ENCODE results near the gene KCP. TPM values are rescaled to one million over a fixed set of nuclear protein-coding genes. Genes with fewer than 3 reads are reported as not detected.

The KCP gene
- total RNA-seq, 2 experiments from 2014 or later, result 0.11 TPM; not detected in 1

DNA sequence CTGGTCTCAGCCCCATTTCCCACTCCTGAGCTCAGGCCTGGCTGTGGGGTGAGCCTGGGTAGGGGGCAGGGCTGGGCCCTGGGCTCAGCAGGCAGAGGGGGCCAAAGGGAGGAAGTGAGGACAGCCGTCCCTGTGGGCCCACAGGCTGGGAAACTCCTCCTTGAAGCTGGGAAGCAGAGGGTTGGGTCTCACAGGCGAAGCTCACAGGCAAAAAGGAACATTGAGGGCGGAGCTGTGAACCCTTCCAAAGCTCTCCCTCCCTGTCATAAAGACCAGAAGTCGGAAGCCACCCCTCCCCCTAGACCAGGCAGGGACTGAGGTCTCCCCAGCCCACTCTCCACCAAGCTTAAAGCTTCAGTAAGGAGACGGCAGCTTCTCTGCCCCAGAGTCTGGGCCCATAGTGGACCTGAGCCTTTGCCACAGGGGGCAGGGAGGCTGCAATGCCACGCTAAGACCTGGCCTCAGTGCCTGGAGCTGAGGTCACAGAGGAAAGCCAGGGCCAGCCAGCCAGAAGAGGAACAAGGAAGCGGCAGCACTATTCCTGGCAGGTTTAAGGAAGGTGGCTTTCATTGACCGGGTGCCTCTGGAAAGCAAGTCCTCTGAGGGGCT lies 1.0 kb upstream of the KCP start:
- Histone ChIP-seq H3K27me3 (ENCODE audit: control insufficient read depth in 1 of 2, insufficient read depth in 2 of 2, low read length in 2 of 2) (peaks cover 37 to 41% of the 10 kb centered on the region in 2 experiments), H3K9me3 (ENCODE audit: control insufficient read depth in 1 of 2, insufficient read depth in 1 of 2, low read length in 2 of 2) (peaks cover 0 to 8% of the 10 kb centered on the region in 2 experiments), H3K36me3 (ENCODE audit: insufficient read depth, low read length) (no peaks in the 10 kb centered on the region), H3K27ac (ENCODE audit: low read depth in 1 of 2, low read length in 2 of 2) (no peak overlapping the region), H3K4me3 (ENCODE audit: low read length) (no peak overlapping the region), H3K4me1 (ENCODE audit: insufficient read depth, low read length) (peaks cover 13% of the 10 kb centered on the region)
- ATAC-seq (ENCODE audit: poor library complexity) (no peak), DNase-seq (no peak)
- POLR2A ChIA-PET, result no interaction called here
- TF ChIP-seq, protein P1, sequence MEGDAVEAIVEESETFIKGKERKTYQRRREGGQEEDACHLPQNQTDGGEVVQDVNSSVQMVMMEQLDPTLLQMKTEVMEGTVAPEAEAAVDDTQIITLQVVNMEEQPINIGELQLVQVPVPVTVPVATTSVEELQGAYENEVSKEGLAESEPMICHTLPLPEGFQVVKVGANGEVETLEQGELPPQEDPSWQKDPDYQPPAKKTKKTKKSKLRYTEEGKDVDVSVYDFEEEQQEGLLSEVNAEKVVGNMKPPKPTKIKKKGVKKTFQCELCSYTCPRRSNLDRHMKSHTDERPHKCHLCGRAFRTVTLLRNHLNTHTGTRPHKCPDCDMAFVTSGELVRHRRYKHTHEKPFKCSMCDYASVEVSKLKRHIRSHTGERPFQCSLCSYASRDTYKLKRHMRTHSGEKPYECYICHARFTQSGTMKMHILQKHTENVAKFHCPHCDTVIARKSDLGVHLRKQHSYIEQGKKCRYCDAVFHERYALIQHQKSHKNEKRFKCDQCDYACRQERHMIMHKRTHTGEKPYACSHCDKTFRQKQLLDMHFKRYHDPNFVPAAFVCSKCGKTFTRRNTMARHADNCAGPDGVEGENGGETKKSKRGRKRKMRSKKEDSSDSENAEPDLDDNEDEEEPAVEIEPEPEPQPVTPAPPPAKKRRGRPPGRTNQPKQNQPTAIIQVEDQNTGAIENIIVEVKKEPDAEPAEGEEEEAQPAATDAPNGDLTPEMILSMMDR (IDR thresholded peaks at IDR 0.05), result no peak
- Mint-ChIP-seq H3K27ac (no peak overlapping the region), H3K27me3 (peaks cover 69% of the 10 kb centered on the region), H3K4me3 (no peak overlapping the region), H3K36me3 (ENCODE audit: low read depth) (no peaks in the 10 kb centered on the region), H3K9me3 (no peaks in the 10 kb centered on the region), H3K4me1 (ENCODE audit: low read depth) (peaks cover 6% of the 10 kb centered on the region)
- CTCF ChIA-PET, result no interaction called here
- intact Hi-C loops (cut with DNase I, micrococcal nuclease), result no loop called here

DNA sequence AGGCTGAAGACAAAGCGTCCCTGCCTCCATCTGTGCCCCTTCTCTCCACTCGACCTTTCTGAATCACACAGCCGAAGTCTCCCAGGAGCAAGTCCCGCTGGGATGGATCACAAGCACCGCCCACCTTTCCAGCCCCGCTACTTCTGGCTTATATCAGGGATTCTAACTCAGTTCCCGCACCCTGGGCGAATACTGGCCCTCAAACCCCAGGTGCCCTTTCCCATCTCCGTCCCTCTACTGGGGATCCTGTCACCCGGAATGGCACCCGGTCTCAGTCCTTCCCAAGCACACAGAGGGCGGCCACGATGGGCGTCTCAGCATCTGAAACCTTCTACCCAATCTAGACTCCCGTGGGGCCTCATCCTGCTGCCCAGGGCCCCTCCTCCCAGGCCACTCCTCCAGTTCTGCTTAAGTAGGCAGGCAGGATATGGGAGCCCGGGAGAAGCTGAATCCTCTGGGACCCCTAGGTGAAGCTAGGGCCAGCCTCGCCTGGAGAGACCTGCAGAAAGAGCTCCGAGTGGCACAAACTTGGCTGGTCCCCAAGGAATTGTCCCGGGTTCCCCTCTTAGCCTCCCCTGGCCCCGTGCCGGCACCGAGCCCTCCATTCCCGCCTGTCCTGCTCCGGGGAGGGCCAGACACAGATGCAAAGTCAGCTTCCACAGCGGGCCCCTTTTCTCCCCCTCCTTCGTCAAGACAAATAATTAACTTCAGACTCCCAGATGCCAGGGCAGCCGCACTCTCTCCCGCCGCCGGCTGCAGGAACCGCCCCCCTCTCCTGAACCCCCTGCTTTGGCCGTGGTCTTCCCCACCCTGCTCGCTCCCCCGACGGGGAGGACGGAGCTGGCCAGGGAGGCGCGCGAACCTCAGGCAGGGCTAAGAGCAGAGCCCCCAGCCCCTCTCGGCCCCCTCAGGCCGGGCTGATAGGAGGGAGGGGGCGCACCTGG lies 612 bp downstream of the KCP start:
- intact Hi-C loops (cut with DNase I, micrococcal nuclease), result no loop called here
- H3K4me3 ChIP-seq (ENCODE audit: low read length), result no peak overlapping the region

DNA sequence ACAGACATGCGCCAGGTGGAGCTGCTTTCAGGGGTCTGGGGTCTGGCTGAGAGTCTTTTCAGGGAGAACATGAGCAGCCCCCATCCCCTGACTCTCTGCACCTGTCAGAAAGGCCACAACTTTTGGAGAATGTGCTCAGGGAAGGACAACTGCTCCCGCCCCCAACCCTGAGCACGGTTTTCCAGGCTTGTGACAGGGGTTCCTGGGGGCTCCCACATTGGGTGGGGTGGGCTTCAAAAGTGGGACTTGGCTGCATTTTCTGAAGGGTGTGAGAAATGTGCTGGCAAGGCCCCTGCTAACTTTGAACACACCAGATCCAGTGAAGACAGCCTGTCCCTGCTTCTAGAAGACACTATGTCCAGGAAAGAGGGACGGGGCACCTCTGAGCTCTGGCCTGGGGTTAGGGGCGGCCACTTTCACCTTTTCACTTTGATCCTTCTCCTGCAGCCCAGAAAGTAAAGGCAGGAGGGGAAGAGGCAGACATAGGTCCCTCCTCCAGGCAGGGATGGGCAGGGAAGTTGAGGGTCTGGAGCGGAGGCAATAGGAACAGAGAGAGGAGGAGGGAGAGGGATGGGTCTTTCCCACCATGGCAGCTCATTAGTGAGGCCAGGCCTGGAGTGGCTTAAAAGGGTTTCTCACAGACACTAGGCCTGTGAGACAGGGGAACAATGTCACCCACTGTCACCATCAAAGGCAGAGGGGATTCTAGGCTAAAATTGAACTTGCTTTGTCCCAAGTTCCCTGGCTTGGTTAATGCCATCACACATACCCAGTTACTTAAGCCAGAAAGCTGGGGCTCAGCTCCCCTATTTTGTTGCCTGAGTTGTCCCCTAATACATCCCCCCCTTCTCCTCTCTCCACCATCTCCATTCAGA lies 1.5 kb downstream of the KCP start:
- Histone ChIP-seq H3K4me1 (ENCODE audit: insufficient read depth, low read length) (peaks cover 7% of the 10 kb centered on the region), H3K27me3 (ENCODE audit: control insufficient read depth in 1 of 2, insufficient read depth in 2 of 2, low read length in 2 of 2) (peaks cover 22 to 25% of the 10 kb centered on the region in 2 experiments), H3K9me3 (ENCODE audit: control insufficient read depth in 1 of 2, insufficient read depth in 1 of 2, low read length in 2 of 2) (peaks cover 0 to 4% of the 10 kb centered on the region in 2 experiments), H3K4me3 (ENCODE audit: low read length) (no peak overlapping the region), H3K36me3 (ENCODE audit: insufficient read depth, low read length) (no peaks in the 10 kb centered on the region), H3K27ac (ENCODE audit: low read depth in 1 of 2, low read length in 2 of 2) (no peak overlapping the region)
- Mint-ChIP-seq H3K4me3 (no peak overlapping the region), H3K36me3 (ENCODE audit: low read depth) (no peaks in the 10 kb centered on the region), H3K27ac (no peak overlapping the region), H3K9me3 (no peaks in the 10 kb centered on the region), H3K27me3 (peaks cover 71% of the 10 kb centered on the region), H3K4me1 (ENCODE audit: low read depth) (peaks cover under 1% of the 10 kb centered on the region)
- ChIA-PET CTCF (no interaction called here), POLR2A (no interaction called here)
- DNase-seq (no peak), ATAC-seq (ENCODE audit: poor library complexity) (no peak)
- intact Hi-C loops (cut with DNase I, micrococcal nuclease), result no loop called here
- TF ChIP-seq, protein P1 (IDR thresholded peaks at IDR 0.05), result no peak

More for the DNA sequence above, 612 bp downstream of the KCP start:
- Mint-ChIP-seq H3K27me3 (peaks cover 72% of the 10 kb centered on the region), H3K4me3 (no peak overlapping the region), H3K36me3 (ENCODE audit: low read depth) (no peaks in the 10 kb centered on the region), H3K9me3 (no peaks in the 10 kb centered on the region), H3K4me1 (ENCODE audit: low read depth) (peaks cover 6% of the 10 kb centered on the region), H3K27ac (no peak overlapping the region)
- CTCF ChIA-PET, result no interaction called here
- ATAC-seq (ENCODE audit: poor library complexity), result no peak
- TF ChIP-seq, protein P1 (IDR thresholded peaks at IDR 0.05), result no peak
- Histone ChIP-seq H3K36me3 (ENCODE audit: insufficient read depth, low read length) (no peaks in the 10 kb centered on the region), H3K4me1 (ENCODE audit: insufficient read depth, low read length) (peaks cover 7% of the 10 kb centered on the region), H3K27me3 (ENCODE audit: control insufficient read depth in 1 of 2, insufficient read depth in 2 of 2, low read length in 2 of 2) (peaks cover 29 to 33% of the 10 kb centered on the region in 2 experiments), H3K9me3 (ENCODE audit: control insufficient read depth in 1 of 2, insufficient read depth in 1 of 2, low read length in 2 of 2) (peaks cover 0 to 4% of the 10 kb centered on the region in 2 experiments), H3K27ac (ENCODE audit: low read depth in 1 of 2, low read length in 2 of 2) (no peak overlapping the region)
- DNase-seq, result no peak
- POLR2A ChIA-PET, result no interaction called here

All from CD4-positive, alpha-beta T cell (primary cell).